Activated CD4-positive, CD25-positive, alpha-beta regulatory T cell (primary cell): ENCODE data around the gene MLPH.

ENCODE experiments used
- DNase-seq, 4 experiments: peaks; one replicate each; lab custom pipeline; 2025; lab: John Stamatoyannopoulos, UW

MLPH gene

DNA sequence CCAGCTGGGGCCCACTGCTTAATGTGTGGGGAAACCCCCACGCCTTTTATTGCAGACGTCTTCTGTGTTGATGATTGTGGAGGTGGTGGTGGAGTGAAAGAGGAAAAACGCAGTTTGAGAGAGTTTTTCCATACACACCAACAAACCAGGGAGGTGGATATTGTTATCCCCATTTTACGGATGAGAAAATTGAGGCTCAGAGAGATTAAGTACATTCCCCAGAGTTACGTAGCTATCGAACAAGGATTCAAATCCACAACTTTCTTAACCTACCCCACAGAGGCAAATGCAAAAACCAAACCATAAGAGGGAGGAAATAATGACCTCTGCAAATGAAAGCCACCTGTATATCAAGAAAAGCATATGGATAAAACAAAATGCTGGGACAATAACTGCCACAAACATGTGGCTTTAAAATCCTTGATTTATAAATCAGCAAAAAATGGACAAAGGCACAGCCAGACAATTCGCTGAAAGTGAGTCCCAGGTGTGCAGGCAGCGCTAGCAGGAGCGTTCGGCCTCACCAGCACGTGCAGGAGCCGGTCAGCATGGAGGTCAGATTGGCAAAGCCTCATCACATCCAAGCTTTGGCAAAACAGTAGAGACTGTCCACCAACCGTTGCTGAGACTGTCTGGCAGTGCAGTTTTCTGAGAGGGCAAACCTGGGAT lies 116.1 kb downstream of the MLPH start:
- no peak for DNase-seq

DNA sequence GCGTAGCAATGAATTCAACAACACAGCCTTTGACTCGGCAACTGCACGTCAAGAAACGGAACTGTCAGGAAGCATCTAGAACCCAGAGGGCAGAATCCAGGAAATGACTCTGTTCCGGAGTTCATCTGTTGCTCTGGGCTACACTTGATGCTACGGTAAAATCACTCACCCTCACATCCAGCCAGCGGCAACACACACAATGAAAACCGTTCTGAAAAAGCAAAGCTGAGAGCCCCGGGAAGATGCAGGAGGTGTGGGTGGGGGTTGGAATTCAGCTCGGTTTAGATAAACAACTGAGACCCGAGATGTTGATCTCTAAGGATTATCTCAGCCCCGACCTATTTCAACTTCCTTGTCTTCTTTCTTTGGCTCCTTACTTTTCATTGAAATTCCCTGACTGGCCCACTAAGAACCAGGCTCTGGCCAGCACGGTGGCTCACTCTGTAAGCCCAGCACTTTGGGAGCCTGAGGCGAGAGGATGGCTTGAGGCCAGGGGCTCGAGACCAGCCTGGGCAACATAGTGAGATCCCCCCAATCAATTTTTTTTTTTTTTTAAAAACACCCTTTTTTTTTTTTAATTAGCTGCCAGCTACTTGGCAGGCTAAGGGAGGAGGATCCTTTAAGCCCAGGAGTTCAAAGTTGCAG lies 116.8 kb downstream of the MLPH start:
- DNase-seq, result peak in 2 of 4 experiments; percentile 17 to 23

DNA sequence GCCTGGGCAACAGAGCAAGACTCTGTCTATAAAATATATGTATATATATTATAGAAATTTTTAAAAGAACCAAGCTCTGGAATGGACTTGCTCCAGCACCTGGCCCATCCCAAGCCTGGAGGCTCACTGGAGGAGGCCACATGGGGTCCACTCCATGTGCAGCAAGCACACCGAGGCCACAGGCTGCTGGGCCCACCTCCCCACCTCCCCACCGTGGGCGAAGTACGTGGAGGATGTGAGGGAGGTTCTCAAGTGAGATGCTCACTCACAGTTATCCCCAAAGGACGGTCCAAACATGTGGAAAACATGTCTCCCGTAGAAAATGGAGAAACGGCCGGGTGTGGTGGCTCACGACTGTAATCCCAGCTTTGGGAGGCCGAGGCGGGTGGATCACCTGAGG lies 117.3 kb downstream of the MLPH start:
- no peak for DNase-seq
